ENCODE results near the gene IL13RA1.
A peak's percentile ranks its signal among the peaks of the same experiment; 100 is the strongest.
"Not testable (repeated sequence)": the region's sequence is repeated elsewhere in the genome, so short reads cannot be mapped to it uniquely, and the experiment has no call there.

IL13RA1 gene

GRCh38 chrX:118727686-118728339 is 407 bp downstream of the IL13RA1 start:
- WGBS (ENCODE audit: insufficient coverage, insufficient read length), result no CpG with 5 or more reads among the region's 73 CpGs
- Histone ChIP-seq H3K27ac (ENCODE audit: low read length) (no peak overlapping the region), H3K27me3 (ENCODE audit: control insufficient read depth, insufficient read depth, low read length) (peaks cover 4% of the 10 kb centered on the region; the same call in 1 of the 2 replicates), H3K36me3 (ENCODE audit: control insufficient read depth, insufficient read depth, low read length) (no peaks in the 10 kb centered on the region), H3K4me1 (ENCODE audit: control insufficient read depth, insufficient read depth, low read length) (peaks cover 2% of the 10 kb centered on the region; the same call in 1 of the 2 replicates), H3K4me3 (ENCODE audit: low read length) (peak overlapping the region; percentile 68; the same call in 1 of the 2 replicates), H3K9me3 (ENCODE audit: control insufficient read depth, insufficient read depth, low read length) (no peaks in the 10 kb centered on the region)
- DNase-seq (ENCODE audit: low read depth, low spot score), result no peak

GRCh38 chrX:118729042-118729652 is 1.7 kb downstream of the IL13RA1 start:
- H3K4me1 ChIP-seq (ENCODE audit: control insufficient read depth, insufficient read depth, low read length), result peaks cover 2% of the 10 kb centered on the region; the same call in 1 of the 2 replicates
- no CpG with 5 or more reads among the region's 3 CpGs for WGBS (ENCODE audit: insufficient coverage, insufficient read length)
- no peaks in the 10 kb centered on the region for H3K36me3 ChIP-seq (ENCODE audit: control insufficient read depth, insufficient read depth, low read length)
- peaks cover 4% of the 10 kb centered on the region; the same call in 1 of the 2 replicates for H3K27me3 ChIP-seq (ENCODE audit: control insufficient read depth, insufficient read depth, low read length)
- no peak for DNase-seq (ENCODE audit: low read depth, low spot score)
- H3K9me3 ChIP-seq (ENCODE audit: control insufficient read depth, insufficient read depth, low read length), result no peaks in the 10 kb centered on the region
- no peak overlapping the region for H3K27ac ChIP-seq (ENCODE audit: low read length)
- no peak overlapping the region for H3K4me3 ChIP-seq (ENCODE audit: low read length)

- H3K27ac ChIP-seq (ENCODE audit: low read length), result no peak overlapping the region
- no peaks in the 10 kb centered on the region for H3K36me3 ChIP-seq (ENCODE audit: control insufficient read depth, insufficient read depth, low read length)
- no peaks in the 10 kb centered on the region for H3K9me3 ChIP-seq (ENCODE audit: control insufficient read depth, insufficient read depth, low read length)
- peaks cover 2% of the 10 kb centered on the region; the same call in 1 of the 2 replicates for H3K4me1 ChIP-seq (ENCODE audit: control insufficient read depth, insufficient read depth, low read length)
- no peak for DNase-seq (ENCODE audit: low read depth, low spot score)
- H3K4me3 ChIP-seq (ENCODE audit: low read length), result no peak overlapping the region
- peaks cover 4% of the 10 kb centered on the region; the same call in 1 of the 2 replicates for H3K27me3 ChIP-seq (ENCODE audit: control insufficient read depth, insufficient read depth, low read length)
- no CpG with 5 or more reads among the region's 4 CpGs for WGBS (ENCODE audit: insufficient coverage, insufficient read length)
Observed at GRCh38 chrX:118730500-118731247, 3.3 kb downstream of the IL13RA1 start.

- WGBS (ENCODE audit: insufficient coverage, insufficient read length), result no CpG with 5 or more reads among the region's 3 CpGs
- H3K36me3 ChIP-seq (ENCODE audit: control insufficient read depth, insufficient read depth, low read length); H3K9me3 ChIP-seq (ENCODE audit: control insufficient read depth, insufficient read depth, low read length); DNase-seq (ENCODE audit: low read depth, low spot score); H3K4me1 ChIP-seq (ENCODE audit: control insufficient read depth, insufficient read depth, low read length); H3K27ac ChIP-seq (ENCODE audit: low read length); H3K27me3 ChIP-seq (ENCODE audit: control insufficient read depth, insufficient read depth, low read length); H3K4me3 ChIP-seq (ENCODE audit: low read length): not testable (repeated sequence)
Observed at GRCh38 chrX:118732551-118732950, 5.1 kb downstream of the IL13RA1 start.

GRCh38 chrX:118734909-118735308 is 7.5 kb downstream of the IL13RA1 start:
- WGBS (ENCODE audit: insufficient coverage, insufficient read length), result no CpG with 5 or more reads among the region's 2 CpGs
- H3K9me3 ChIP-seq (ENCODE audit: control insufficient read depth, insufficient read depth, low read length), result no peaks in the 10 kb centered on the region

GRCh38 chrX:118736394-118737010 is 9.1 kb downstream of the IL13RA1 start:
- no peak overlapping the region for H3K27ac ChIP-seq (ENCODE audit: low read length)
- H3K4me1 ChIP-seq (ENCODE audit: control insufficient read depth, insufficient read depth, low read length), result no peaks in the 10 kb centered on the region

More at GRCh38 chrX:118734909-118735308, 7.5 kb downstream of the IL13RA1 start:
- DNase-seq (ENCODE audit: low read depth, low spot score), result no peak
- Histone ChIP-seq H3K4me3 (ENCODE audit: low read length) (no peak overlapping the region), H3K27me3 (ENCODE audit: control insufficient read depth, insufficient read depth, low read length) (no peaks in the 10 kb centered on the region), H3K4me1 (ENCODE audit: control insufficient read depth, insufficient read depth, low read length) (no peaks in the 10 kb centered on the region; the same call in 1 of the 2 replicates), H3K27ac (ENCODE audit: low read length) (no peak overlapping the region), H3K36me3 (ENCODE audit: control insufficient read depth, insufficient read depth, low read length) (no peaks in the 10 kb centered on the region)

GRCh38 chrX:118739577-118739976 is 12.2 kb downstream of the IL13RA1 start:
- DNase-seq (ENCODE audit: low read depth, low spot score), result no peak
- Histone ChIP-seq H3K4me1 (ENCODE audit: control insufficient read depth, insufficient read depth, low read length) (no peaks in the 10 kb centered on the region), H3K27ac (ENCODE audit: low read length) (no peak overlapping the region), H3K27me3 (ENCODE audit: control insufficient read depth, insufficient read depth, low read length) (no peaks in the 10 kb centered on the region), H3K9me3 (ENCODE audit: control insufficient read depth, insufficient read depth, low read length) (no peaks in the 10 kb centered on the region), H3K36me3 (ENCODE audit: control insufficient read depth, insufficient read depth, low read length) (no peaks in the 10 kb centered on the region), H3K4me3 (ENCODE audit: low read length) (no peak overlapping the region)

More at GRCh38 chrX:118736394-118737010, 9.1 kb downstream of the IL13RA1 start:
- DNase-seq (ENCODE audit: low read depth, low spot score), result no peak
- Histone ChIP-seq H3K4me3 (ENCODE audit: low read length) (no peak overlapping the region), H3K36me3 (ENCODE audit: control insufficient read depth, insufficient read depth, low read length) (no peaks in the 10 kb centered on the region), H3K27me3 (ENCODE audit: control insufficient read depth, insufficient read depth, low read length) (no peaks in the 10 kb centered on the region), H3K9me3 (ENCODE audit: control insufficient read depth, insufficient read depth, low read length) (no peaks in the 10 kb centered on the region)
- WGBS (ENCODE audit: insufficient coverage, insufficient read length), result no CpG with 5 or more reads among the region's 7 CpGs

GRCh38 chrX:118740276-118740889 is 13.0 kb downstream of the IL13RA1 start:
- H3K4me1 ChIP-seq (ENCODE audit: control insufficient read depth, insufficient read depth, low read length), result no peaks in the 10 kb centered on the region
- DNase-seq (ENCODE audit: low read depth, low spot score), result no peak
- H3K9me3 ChIP-seq (ENCODE audit: control insufficient read depth, insufficient read depth, low read length), result no peaks in the 10 kb centered on the region
- H3K27ac ChIP-seq (ENCODE audit: low read length), result no peak overlapping the region
- no peaks in the 10 kb centered on the region for H3K36me3 ChIP-seq (ENCODE audit: control insufficient read depth, insufficient read depth, low read length)
- H3K27me3 ChIP-seq (ENCODE audit: control insufficient read depth, insufficient read depth, low read length), result no peaks in the 10 kb centered on the region
- H3K4me3 ChIP-seq (ENCODE audit: low read length), result no peak overlapping the region
- no CpG with 5 or more reads among the region's 5 CpGs for WGBS (ENCODE audit: insufficient coverage, insufficient read length)

- no peak overlapping the region for H3K27ac ChIP-seq (ENCODE audit: low read length)
- H3K4me1 ChIP-seq (ENCODE audit: control insufficient read depth, insufficient read depth, low read length), result no peaks in the 10 kb centered on the region
- WGBS (ENCODE audit: insufficient coverage, insufficient read length), result no CpG with 5 or more reads among the region's 2 CpGs
- no peak for DNase-seq (ENCODE audit: low read depth, low spot score)
- no peaks in the 10 kb centered on the region for H3K9me3 ChIP-seq (ENCODE audit: control insufficient read depth, insufficient read depth, low read length)
- no peak overlapping the region for H3K4me3 ChIP-seq (ENCODE audit: low read length)
- no peaks in the 10 kb centered on the region for H3K36me3 ChIP-seq (ENCODE audit: control insufficient read depth, insufficient read depth, low read length)
- no peaks in the 10 kb centered on the region for H3K27me3 ChIP-seq (ENCODE audit: control insufficient read depth, insufficient read depth, low read length)
Observed at GRCh38 chrX:118742176-118742575, 14.8 kb downstream of the IL13RA1 start.

GRCh38 chrX:118745570-118745969 is 18.2 kb downstream of the IL13RA1 start:
- H3K4me3 ChIP-seq (ENCODE audit: low read length), result no peak overlapping the region
- no peak for DNase-seq (ENCODE audit: low read depth, low spot score)
- H3K4me1 ChIP-seq (ENCODE audit: control insufficient read depth, insufficient read depth, low read length), result no peaks in the 10 kb centered on the region
- no peaks in the 10 kb centered on the region for H3K36me3 ChIP-seq (ENCODE audit: control insufficient read depth, insufficient read depth, low read length)
- no peaks in the 10 kb centered on the region for H3K27me3 ChIP-seq (ENCODE audit: control insufficient read depth, insufficient read depth, low read length)
- WGBS (ENCODE audit: insufficient coverage, insufficient read length), result no CpG with 5 or more reads among the region's 2 CpGs
- H3K27ac ChIP-seq (ENCODE audit: low read length), result no peak overlapping the region
- no peaks in the 10 kb centered on the region for H3K9me3 ChIP-seq (ENCODE audit: control insufficient read depth, insufficient read depth, low read length)
